HEK293 (cell line): ENCODE measurements around the gene NOS1AP.
A peak's percentile ranks its signal among the peaks of the same experiment; 100 is the strongest.

Experiments used
- CTCF ChIA-PET: fragments of 350-600 bp; formaldehyde crosslinking; extraction: SDS; loops from one replicate; lab custom pipeline; 2021; ENCODE audit warnings: antibody characterized with exemption; lab: Yijun Ruan, JAX
- POLR2A ChIA-PET: fragments of 300-600 bp; formaldehyde crosslinking; extraction: SDS; loops from one replicate; lab custom pipeline; 2020; ENCODE audit warnings: antibody characterized with exemption, inconsistent platforms; lab: Yijun Ruan, JAX
- H3K27ac ChIP-seq: fragments of 200-500 bp; sonication (Bioruptor generic); 2 replicates; pipeline ENCODE4 v1.5.1; 2014; ENCODE audit warnings: low read depth, low read length, control low read depth, inconsistent platforms; ENCODE audit errors: extremely low read depth
- H3K36me3 ChIP-seq, 2 experiments: fragments of 200-500 bp in 1 of 2; sonication (Bioruptor generic) in 1 of 2; 1 replicate in 1 of 2; 2 replicates in 1 of 2; pipeline ENCODE4 v1.5.1; 2014 to 2017; ENCODE audit warnings: inconsistent platforms in 2 of 2, low read length in 2 of 2; ENCODE audit not compliant: control insufficient read depth in 2 of 2, insufficient read depth in 1 of 2
- H3K4me1 ChIP-seq: fragments of 200-500 bp; sonication (Bioruptor generic); 2 replicates; pipeline ENCODE4 v1.5.1; 2014; ENCODE audit warnings: mild to moderate bottlenecking, low read length, inconsistent platforms; ENCODE audit not compliant: control insufficient read depth, insufficient read depth
- H3K4me3 ChIP-seq: 2 replicates; pipeline ENCODE4 v1.5.1; 2011; ENCODE audit warnings: low read depth, mild to moderate bottlenecking, control low read depth, low read length, moderate library complexity
- H3K9me3 ChIP-seq: fragments of 200-500 bp; sonication (Bioruptor generic); 2 replicates; pipeline ENCODE4 v1.5.1; 2014; ENCODE audit warnings: low read depth, low read length, inconsistent platforms; ENCODE audit not compliant: control insufficient read depth, insufficient read depth
- EGR2 ChIP-seq: fragments of 450-650 bp; formaldehyde crosslinking; IDR thresholded peaks from 2 replicates; pipeline ENCODE4 v1.5.1; 2016; ENCODE audit warnings: low read depth, missing biosample characterization, missing genetic modification characterization
- HOXC10 ChIP-seq: sonication (generic); formaldehyde crosslinking; IDR thresholded peaks from 2 replicates; pipeline ENCODE4 v1.8.1; 2023; ENCODE audit warnings: mild to moderate bottlenecking, missing genetic modification reagents
- KLF16 ChIP-seq: fragments of 450-650 bp; formaldehyde crosslinking; IDR thresholded peaks from 2 replicates; pipeline ENCODE4 v1.5.1; 2017; ENCODE audit warnings: missing biosample characterization, missing genetic modification characterization
- MZF1 ChIP-seq: fragments of 450-650 bp; formaldehyde crosslinking; IDR thresholded peaks from 2 replicates; pipeline ENCODE4 v1.5.1; 2017; ENCODE audit warnings: missing biosample characterization, missing genetic modification characterization, borderline replicate concordance
- REPIN1 ChIP-seq: fragments of 450-650 bp; formaldehyde crosslinking; IDR thresholded peaks from 2 replicates; pipeline ENCODE4 v1.5.1; 2017; ENCODE audit warnings: missing biosample characterization, missing genetic modification characterization, low read depth
- TRIM28 ChIP-seq: IDR thresholded peaks from 2 replicates; pipeline ENCODE4 v1.6.1; 2011; ENCODE audit warnings: low read length, control low read depth, borderline replicate concordance
- ZBTB1 ChIP-seq: fragments of 450-650 bp; formaldehyde crosslinking; IDR thresholded peaks from 2 replicates; pipeline ENCODE4 v1.5.1; 2016; ENCODE audit warnings: missing biosample characterization, missing genetic modification characterization
- ZBTB20 ChIP-seq: fragments of 450-650 bp; formaldehyde crosslinking; IDR thresholded peaks from 2 replicates; pipeline ENCODE4 v1.5.1; 2016; ENCODE audit warnings: missing biosample characterization, missing genetic modification characterization
- ZFHX2 ChIP-seq: fragments of 450-650 bp; formaldehyde crosslinking; conservative IDR thresholded peaks from 2 replicates; pipeline ENCODE4 v1.5.1; 2016; ENCODE audit warnings: missing biosample characterization, missing genetic modification characterization
- ZNF112 ChIP-seq: fragments of 450-650 bp; formaldehyde crosslinking; IDR thresholded peaks from 2 replicates; pipeline ENCODE4 v1.5.0; 2017; ENCODE audit warnings: missing biosample characterization, missing genetic modification characterization
- ZNF114 ChIP-seq: fragments of 450-650 bp; formaldehyde crosslinking; IDR thresholded peaks from 2 replicates; pipeline ENCODE4 v1.5.0; 2017; ENCODE audit warnings: missing biosample characterization, missing genetic modification characterization
- ZNF121 ChIP-seq: fragments of 450-650 bp; formaldehyde crosslinking; IDR thresholded peaks from 2 replicates; pipeline ENCODE4 v1.5.1; 2016; ENCODE audit warnings: missing biosample characterization, missing genetic modification characterization
- ZNF133 ChIP-seq: fragments of 450-650 bp; formaldehyde crosslinking; IDR thresholded peaks from 2 replicates; pipeline ENCODE4 v1.5.1; 2016; ENCODE audit warnings: missing biosample characterization, missing genetic modification characterization
- ZNF169 ChIP-seq: fragments of 450-650 bp; formaldehyde crosslinking; IDR thresholded peaks from 2 replicates; pipeline ENCODE4 v1.5.1; 2016; ENCODE audit warnings: missing biosample characterization, missing genetic modification characterization
- ZNF184 ChIP-seq: fragments of 450-650 bp; IDR thresholded peaks from 2 replicates; pipeline ENCODE4 v1.5.1; 2018; ENCODE audit warnings: missing biosample characterization, mild to moderate bottlenecking, missing genetic modification characterization
- ZNF266 ChIP-seq: fragments of 450-650 bp; formaldehyde crosslinking; IDR thresholded peaks from 2 replicates; pipeline ENCODE4 v1.5.1; 2016; ENCODE audit warnings: missing biosample characterization, missing genetic modification characterization, low read depth
- ZNF302 ChIP-seq: fragments of 450-650 bp; formaldehyde crosslinking; IDR thresholded peaks from 2 replicates; pipeline ENCODE4 v1.5.1; 2016; ENCODE audit warnings: missing biosample characterization, missing genetic modification characterization, low read depth
- ZNF324 ChIP-seq: fragments of 450-650 bp; formaldehyde crosslinking; IDR thresholded peaks from 2 replicates; pipeline ENCODE4 v1.5.1; 2016; ENCODE audit warnings: missing biosample characterization, missing genetic modification characterization
- ZNF354C ChIP-seq: fragments of 450-650 bp; formaldehyde crosslinking; IDR thresholded peaks from 2 replicates; pipeline ENCODE4 v1.5.1; 2016; ENCODE audit warnings: missing biosample characterization, missing genetic modification characterization, low read depth, borderline replicate concordance
- ZNF48 ChIP-seq: fragments of 450-650 bp; formaldehyde crosslinking; IDR thresholded peaks from 2 replicates; pipeline ENCODE4 v1.5.1; 2016; ENCODE audit warnings: missing biosample characterization, missing genetic modification characterization
- ZNF510 ChIP-seq: fragments of 450-650 bp; formaldehyde crosslinking; IDR thresholded peaks from 2 replicates; pipeline ENCODE4 v1.5.1; 2018; ENCODE audit warnings: mild to moderate bottlenecking, missing genetic modification characterization, missing biosample characterization; ENCODE audit not compliant: insufficient replicate concordance
- ZNF521 ChIP-seq: fragments of 450-650 bp; formaldehyde crosslinking; IDR thresholded peaks from 2 replicates; pipeline ENCODE4 v1.5.1; 2017; ENCODE audit warnings: missing biosample characterization, mild to moderate bottlenecking, missing genetic modification characterization
- ZNF530 ChIP-seq: fragments of 450-650 bp; formaldehyde crosslinking; IDR thresholded peaks from 2 replicates; pipeline ENCODE4 v1.5.1; 2016; ENCODE audit warnings: low read depth, missing biosample characterization, missing genetic modification characterization
- ZNF548 ChIP-seq: fragments of 450-650 bp; formaldehyde crosslinking; IDR thresholded peaks from 2 replicates; pipeline ENCODE4 v1.5.1; 2016; ENCODE audit warnings: missing biosample characterization, missing genetic modification characterization
- ZNF596 ChIP-seq: fragments of 450-650 bp; IDR thresholded peaks from 2 replicates; pipeline ENCODE4 v1.5.0; 2018; ENCODE audit warnings: missing biosample characterization, mild to moderate bottlenecking, missing genetic modification characterization, moderate library complexity
- ZNF660 ChIP-seq: fragments of 450-650 bp; IDR thresholded peaks from 2 replicates; pipeline ENCODE4 v1.5.1; 2018; ENCODE audit warnings: missing biosample characterization, mild to moderate bottlenecking, missing genetic modification characterization
- ZNF664 ChIP-seq: fragments of 450-650 bp; formaldehyde crosslinking; IDR thresholded peaks from 2 replicates; pipeline ENCODE4 v1.5.1; 2016; ENCODE audit warnings: missing biosample characterization, missing genetic modification characterization
- ZSCAN23 ChIP-seq: fragments of 450-650 bp; formaldehyde crosslinking; IDR thresholded peaks from 2 replicates; pipeline ENCODE4 v1.5.1; 2016; ENCODE audit warnings: missing biosample characterization, missing genetic modification characterization
- ZSCAN30 ChIP-seq: fragments of 450-650 bp; IDR thresholded peaks from 2 replicates; pipeline ENCODE4 v1.5.1; 2018; ENCODE audit warnings: missing biosample characterization, mild to moderate bottlenecking, missing genetic modification characterization, moderate library complexity
- TF ChIP-seq, protein P1 (sequence below): fragments of 450-650 bp; formaldehyde crosslinking; IDR thresholded peaks from 2 replicates; pipeline ENCODE4 v1.5.1; 2017; ENCODE audit warnings: missing biosample characterization, missing genetic modification characterization
- TF ChIP-seq, protein P2 (sequence below): fragments of 450-650 bp; formaldehyde crosslinking; optimal IDR thresholded peaks from 2 replicates; pipeline ENCODE3; 2016; ENCODE audit warnings: missing biosample characterization, mild to moderate bottlenecking, missing genetic modification characterization
- TF ChIP-seq, protein P3 (sequence below): fragments of 450-650 bp; formaldehyde crosslinking; IDR thresholded peaks from 2 replicates; pipeline ENCODE4 v1.5.1; 2016; ENCODE audit warnings: missing biosample characterization, missing genetic modification characterization

Gene NOS1AP

DNA sequence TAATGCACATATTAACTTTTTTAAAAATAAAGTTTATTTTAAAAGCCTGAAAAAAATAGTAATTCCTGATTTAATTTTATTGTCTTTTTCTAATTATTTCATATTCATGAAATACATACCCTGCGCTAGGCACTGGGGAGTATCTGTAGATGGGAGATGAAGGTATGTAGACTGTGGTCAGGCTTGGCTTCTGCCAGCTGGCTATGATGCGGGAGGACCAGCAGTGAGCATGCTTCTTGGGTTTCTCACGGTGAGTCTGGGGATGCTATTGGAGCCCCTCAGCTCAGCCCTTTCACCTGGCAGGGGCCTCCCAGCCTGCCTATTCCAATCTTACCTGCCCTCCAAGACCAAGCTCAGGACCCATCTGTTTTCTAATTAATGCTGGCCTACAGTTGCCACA, 138.4 kb downstream of the NOS1AP start:
- peaks cover 29% of the 10 kb centered on the region for H3K4me1 ChIP-seq
- H3K36me3 ChIP-seq: no peaks in the 10 kb centered on the region
- H3K9me3 ChIP-seq: no peaks in the 10 kb centered on the region
- no peak for TF ChIP-seq ZNF184 (tag by site-specific recombination)
- TF ChIP-seq ZNF133 (tag by site-specific recombination): no peak
- TF ChIP-seq ZNF266: no peak
- no peak for TF ChIP-seq ZNF302 (tag by site-specific recombination)
- no peak for TF ChIP-seq ZSCAN23
- TF ChIP-seq, protein P1, sequence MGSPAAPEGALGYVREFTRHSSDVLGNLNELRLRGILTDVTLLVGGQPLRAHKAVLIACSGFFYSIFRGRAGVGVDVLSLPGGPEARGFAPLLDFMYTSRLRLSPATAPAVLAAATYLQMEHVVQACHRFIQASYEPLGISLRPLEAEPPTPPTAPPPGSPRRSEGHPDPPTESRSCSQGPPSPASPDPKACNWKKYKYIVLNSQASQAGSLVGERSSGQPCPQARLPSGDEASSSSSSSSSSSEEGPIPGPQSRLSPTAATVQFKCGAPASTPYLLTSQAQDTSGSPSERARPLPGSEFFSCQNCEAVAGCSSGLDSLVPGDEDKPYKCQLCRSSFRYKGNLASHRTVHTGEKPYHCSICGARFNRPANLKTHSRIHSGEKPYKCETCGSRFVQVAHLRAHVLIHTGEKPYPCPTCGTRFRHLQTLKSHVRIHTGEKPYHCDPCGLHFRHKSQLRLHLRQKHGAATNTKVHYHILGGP (tag by site-specific recombination): no peak
- no peak for TF ChIP-seq ZNF530
- TF ChIP-seq, protein P2, sequence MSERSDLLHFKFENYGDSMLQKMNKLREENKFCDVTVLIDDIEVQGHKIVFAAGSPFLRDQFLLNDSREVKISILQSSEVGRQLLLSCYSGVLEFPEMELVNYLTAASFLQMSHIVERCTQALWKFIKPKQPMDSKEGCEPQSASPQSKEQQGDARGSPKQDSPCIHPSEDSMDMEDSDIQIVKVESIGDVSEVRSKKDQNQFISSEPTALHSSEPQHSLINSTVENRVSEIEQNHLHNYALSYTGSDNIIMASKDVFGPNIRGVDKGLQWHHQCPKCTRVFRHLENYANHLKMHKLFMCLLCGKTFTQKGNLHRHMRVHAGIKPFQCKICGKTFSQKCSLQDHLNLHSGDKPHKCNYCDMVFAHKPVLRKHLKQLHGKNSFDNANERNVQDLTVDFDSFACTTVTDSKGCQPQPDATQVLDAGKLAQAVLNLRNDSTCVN (tag by site-specific recombination): no peak
- no peak for TF ChIP-seq ZNF548 (tag by site-specific recombination)
- no peak for TF ChIP-seq ZFHX2 (tag by site-specific recombination)
- TF ChIP-seq, protein P3, sequence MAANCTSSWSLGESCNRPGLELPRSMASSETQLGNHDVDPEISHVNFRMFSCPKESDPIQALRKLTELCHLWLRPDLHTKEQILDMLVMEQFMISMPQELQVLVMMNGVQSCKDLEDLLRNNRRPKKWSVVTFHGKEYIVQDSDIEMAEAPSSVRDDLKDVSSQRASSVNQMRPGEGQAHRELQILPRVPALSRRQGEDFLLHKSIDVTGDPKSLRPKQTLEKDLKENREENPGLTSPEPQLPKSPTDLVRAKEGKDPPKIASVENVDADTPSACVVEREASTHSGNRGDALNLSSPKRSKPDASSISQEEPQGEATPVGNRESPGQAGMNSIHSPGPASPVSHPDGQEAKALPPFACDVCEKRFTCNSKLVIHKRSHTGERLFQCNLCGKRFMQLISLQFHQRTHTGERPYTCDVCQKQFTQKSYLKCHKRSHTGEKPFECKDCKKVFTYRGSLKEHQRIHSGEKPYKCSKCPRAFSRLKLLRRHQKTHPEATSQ: no peak
- TF ChIP-seq ZSCAN30 (tag by site-specific recombination): no peak
- no peak for TF ChIP-seq TRIM28
- no peak for TF ChIP-seq REPIN1 (tag by site-specific recombination)
- TF ChIP-seq ZNF324: no peak
- POLR2A ChIA-PET: interaction anchor here (1.0 kb wide), 1 partner anchor 145 kb away, joined by 3 read pairs; no protein-coding TSS in a partner anchor
- no peak overlapping the region for H3K27ac ChIP-seq
- CTCF ChIA-PET: interaction anchor here (0.6 kb wide), 1 partner anchor 176 kb away, joined by 3 read pairs; no protein-coding TSS in a partner anchor
- H3K4me3 ChIP-seq: no peak overlapping the region

DNA sequence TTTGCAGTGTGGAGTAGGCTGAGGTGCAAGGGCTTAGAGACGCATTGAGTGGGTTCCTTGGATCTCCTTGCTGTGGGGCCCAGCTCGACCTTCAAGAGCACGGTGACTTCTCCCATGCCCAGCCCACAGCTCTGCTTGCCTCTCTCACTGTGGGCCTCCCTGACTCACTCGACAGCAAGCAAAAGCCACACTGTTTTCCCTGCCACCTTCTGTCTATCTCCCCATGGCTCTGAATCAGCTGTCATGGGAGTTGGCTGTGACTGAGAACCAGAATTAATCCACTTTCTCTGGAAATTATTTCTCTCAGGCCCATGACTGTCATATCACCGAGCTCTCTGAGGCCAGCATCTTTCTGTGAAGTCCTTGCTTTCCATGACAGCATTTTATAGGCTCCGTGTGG, 140.7 kb downstream of the NOS1AP start:
- H3K4me1 ChIP-seq: peaks cover 29% of the 10 kb centered on the region
- H3K27ac ChIP-seq: no peak overlapping the region
- POLR2A ChIA-PET: no interaction called here
- no peaks in the 10 kb centered on the region for H3K36me3 ChIP-seq
- H3K4me3 ChIP-seq: no peak overlapping the region
- no peaks in the 10 kb centered on the region for H3K9me3 ChIP-seq
- no peak for TF ChIP-seq ZNF121
- no peak for TF ChIP-seq ZNF664
- peak; percentile 44; the same call in 1 of the 2 replicates for TF ChIP-seq EGR2 (tag by site-specific recombination)
- no peak for TF ChIP-seq REPIN1 (tag by site-specific recombination)
- TF ChIP-seq ZNF354C (tag by site-specific recombination): no peak
- no peak for TF ChIP-seq ZBTB20
- TF ChIP-seq, all 188 proteins: peak for 1
- CTCF ChIA-PET: no interaction called here

- ChIA-PET POLR2A (no interaction called here), CTCF (interaction anchor here (0.6 kb wide), 1 partner anchor 46 kb away, joined by 3 read pairs; no protein-coding TSS in a partner anchor)
- no peaks in the 10 kb centered on the region for H3K36me3 ChIP-seq
- H3K4me1 ChIP-seq: peaks cover 21% of the 10 kb centered on the region
- H3K9me3 ChIP-seq: no peaks in the 10 kb centered on the region
- H3K4me3 ChIP-seq: no peak overlapping the region
- H3K27ac ChIP-seq: no peak overlapping the region
- TF ChIP-seq MZF1 (tag by site-specific recombination): no peak
- no peak for TF ChIP-seq ZNF596 (tag by site-specific recombination)
- no peak for TF ChIP-seq ZNF660 (tag by site-specific recombination)
- TF ChIP-seq ZNF114 (tag by site-specific recombination): no peak
- no peak for TF ChIP-seq ZBTB1 (tag by site-specific recombination)
- no peak for TF ChIP-seq ZNF112 (tag by site-specific recombination)
- TF ChIP-seq HOXC10 (CRISPR knock-in tag): no peak
- no peak for TF ChIP-seq ZNF48 (tag by site-specific recombination)
- no peak for TF ChIP-seq ZNF510 (tag by site-specific recombination)
- no peak for TF ChIP-seq KLF16 (tag by site-specific recombination)
- no peak for TF ChIP-seq ZNF169
- no peak for TF ChIP-seq ZNF521 (tag by site-specific recombination)
Observed at GRCh38 chr1:162212713-162213112, 143.2 kb downstream of the NOS1AP start.
